HG03432 (cell line): Measurements from ENCODE around the gene HOXC9.
A peak's percentile ranks its signal among the peaks of the same experiment; 100 is the strongest.

Source experiments
- ATAC-seq: cut with Tn5 transposase; IDR thresholded peaks from one replicate; pipeline ENCODE4 v1.9.1; 2021; ENCODE audit warnings: mild to moderate bottlenecking, moderate library complexity; ENCODE audit not compliant: unreplicated experiment

The HOXC9 gene

DNA sequence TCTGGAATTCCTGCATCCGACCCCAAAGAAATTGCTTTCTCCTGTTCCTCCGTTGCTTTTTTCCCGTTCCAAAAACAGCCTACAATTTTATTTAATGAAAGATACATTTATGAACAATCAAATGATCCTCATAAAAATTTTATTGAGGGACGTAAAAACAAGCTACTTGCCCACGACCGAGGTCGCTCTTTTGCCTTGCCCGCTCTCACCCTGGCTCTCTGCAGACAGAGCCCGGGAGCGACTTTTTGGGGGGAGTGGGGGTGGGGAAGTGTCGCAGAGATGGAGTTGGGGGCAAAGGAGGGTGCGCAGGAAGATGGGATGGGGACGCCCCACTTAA, 1.1 kb upstream of the HOXC9 start:
- ATAC-seq: no peak

DNA sequence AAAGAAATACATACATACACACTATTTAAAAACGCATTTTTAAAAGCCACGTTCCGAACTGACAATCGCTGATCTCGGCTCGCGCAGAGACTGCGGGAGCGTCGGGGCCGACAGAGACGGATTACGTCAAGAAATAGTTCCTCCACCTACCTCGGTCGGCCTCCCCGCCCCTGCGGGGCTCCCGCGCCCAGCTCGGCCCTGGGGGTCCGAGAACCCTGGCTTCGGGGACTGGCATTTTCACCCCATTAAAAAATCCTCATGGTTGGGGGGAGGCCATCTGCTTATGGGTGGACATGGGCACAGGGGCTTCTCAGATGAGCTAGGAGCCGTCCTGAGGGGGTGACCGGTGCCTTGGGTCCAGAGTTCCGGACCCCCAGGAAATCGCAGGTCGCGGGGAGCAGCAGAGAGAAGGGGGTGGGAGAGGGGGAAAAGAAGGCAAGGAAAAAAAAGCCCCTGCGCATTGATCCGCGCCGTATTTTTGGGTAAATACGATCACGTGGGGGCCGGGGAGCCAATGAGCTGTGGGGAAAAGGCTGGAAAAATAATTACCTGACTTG, 324 bp upstream of the HOXC9 start:
- ATAC-seq: no peak

- no peak for ATAC-seq
These were observed 1.6 kb downstream of the HOXC9 start for GRCh38 chr12:54001283-54002187.

- no peak for ATAC-seq
These were observed 2.4 kb downstream of the HOXC9 start for GRCh38 chr12:54002278-54002914.

GRCh38 chr12:54002915-54003389, 3.0 kb downstream of the HOXC9 start:
- ATAC-seq: no peak

- no peak for ATAC-seq
These were observed 3.7 kb downstream of the HOXC9 start for GRCh38 chr12:54003625-54004024.

DNA sequence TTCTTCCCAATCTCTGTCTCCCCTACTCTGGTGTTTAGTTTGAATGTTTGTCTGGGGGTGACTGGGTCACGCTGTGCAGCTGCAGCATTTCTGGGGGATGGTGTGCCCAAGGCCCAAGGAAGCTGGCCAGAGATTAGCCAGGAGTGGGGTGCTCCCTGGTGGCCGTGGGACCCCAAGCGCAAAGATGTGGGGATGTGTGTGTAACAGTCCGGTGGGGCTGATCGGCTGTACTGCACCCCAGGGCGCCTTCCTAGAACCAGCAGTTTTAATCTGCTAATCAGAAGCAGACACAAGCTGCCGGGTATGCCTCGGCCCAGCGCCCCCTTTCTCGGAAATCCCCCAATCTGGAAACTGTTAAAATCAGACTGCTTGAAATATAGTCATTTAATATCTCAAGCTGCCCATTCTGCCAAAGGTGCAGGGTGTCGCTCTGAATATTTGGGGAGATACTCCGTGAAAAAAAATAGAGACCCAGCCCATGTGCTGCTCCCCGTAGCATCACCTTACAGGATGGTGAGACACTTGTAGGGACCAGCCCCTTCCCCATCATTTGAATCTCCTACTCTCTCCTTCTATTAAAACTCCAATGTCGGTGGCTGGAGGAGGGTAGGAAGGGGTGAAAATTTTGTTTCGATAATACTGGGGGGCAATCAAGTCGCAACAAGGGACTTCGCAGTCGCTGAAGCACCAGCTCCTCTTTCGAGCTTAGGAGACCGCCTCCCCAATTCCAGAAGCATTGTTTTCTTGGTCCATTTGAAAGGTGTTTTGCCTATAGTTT, 4.3 kb downstream of the HOXC9 start:
- no peak for ATAC-seq

DNA sequence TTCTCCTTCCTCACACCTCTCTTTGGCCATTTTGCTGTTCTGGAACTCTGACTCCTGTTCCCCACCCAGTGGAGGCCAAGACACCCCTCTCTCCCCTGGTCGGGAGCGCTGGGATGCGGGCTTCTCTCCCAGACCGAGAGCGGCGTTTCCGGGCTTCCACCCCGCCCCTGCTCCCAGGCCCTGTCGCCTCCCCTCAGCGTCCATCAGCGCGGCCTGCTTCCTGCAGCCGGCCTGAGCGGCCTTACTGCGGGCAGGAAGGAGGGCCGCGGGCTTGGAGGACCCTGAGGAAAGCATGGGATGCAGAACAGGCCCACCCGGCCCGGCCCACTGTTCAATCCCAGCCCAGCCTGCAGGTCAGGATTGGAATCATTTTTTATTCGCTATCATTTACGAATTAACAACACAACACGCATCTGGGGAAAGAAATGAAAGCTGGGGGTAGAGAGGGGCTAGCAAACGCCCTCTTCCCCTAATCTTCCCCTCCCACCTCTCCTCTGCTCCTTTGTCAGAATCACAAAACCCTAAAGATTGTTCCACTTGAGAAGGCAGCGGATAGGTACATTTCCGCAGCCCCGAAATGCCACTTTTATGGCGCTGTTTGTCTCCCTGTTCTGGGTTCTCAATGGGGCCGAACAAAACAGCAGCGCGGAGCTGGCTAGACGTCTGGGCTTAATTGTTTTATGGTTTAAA, 5.0 kb downstream of the HOXC9 start:
- no peak for ATAC-seq

- ATAC-seq: no peak
These were observed 5.5 kb downstream of the HOXC9 start for GRCh38 chr12:54005531-54005852.

DNA sequence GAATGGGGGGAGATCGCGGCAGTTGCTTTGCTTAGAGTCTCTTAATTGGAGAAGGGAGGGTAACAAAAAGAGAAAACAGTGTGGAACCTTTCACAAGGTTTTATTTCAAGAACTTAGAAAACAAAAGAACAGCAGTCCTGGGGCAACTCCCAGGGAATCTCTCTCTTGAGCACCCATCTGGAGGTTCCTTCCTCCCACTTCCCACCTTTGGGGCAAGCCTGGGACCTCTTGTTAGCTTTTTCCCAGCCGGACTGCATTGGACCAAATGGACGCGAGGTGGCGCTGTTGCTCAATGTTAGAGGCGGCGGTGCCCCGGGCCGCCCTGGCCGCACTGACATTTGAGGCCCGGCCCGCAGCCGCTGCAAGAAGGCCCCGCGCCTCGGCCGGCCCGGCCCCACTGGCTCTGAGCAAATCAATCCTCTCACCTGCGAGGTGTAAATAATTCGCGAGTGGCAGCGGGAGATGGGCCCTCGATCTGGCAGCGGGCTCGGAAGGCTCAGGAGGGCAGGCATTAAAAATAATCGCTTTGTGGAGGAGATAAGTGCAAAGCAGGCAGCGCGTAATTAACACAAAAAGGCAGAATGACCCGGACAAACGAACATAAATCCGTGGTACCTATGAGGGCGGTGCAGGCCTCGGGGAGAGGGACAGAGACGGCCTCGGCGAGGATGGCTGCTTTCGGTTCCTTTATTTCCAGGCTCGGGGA, 6.0 kb downstream of the HOXC9 start:
- peak; percentile 80 for ATAC-seq

DNA sequence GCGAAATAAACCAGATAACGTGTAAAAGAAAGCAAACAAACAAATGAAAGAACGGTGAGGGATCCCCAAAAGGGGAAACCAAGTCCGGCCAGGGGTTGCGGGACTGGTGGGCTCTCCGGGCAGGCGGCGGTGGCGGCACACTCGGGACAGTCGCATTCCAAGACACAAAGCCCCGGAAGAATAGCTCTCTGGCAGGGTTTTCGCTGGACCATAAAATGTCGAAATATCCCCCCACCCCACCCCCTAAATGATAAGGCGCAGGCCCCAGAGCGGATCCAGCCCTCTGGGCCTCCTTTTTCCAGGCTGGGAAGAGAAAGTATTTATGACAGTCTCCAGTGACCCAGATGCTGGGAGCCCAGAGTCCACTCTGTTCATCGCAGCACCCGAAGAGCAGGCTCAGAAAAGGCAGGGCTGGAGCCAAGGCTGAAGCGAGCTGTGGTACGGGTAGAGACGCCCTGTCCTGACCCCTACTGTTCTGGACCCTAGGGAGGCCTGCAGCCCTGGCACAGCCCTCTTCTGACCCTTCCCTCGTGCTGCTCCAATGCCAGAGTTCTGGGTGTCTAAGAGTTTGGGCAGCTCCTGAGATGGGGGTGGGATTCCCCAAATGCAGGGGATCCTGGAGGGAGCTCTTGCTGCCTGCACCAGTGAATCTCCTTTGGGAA, 6.7 kb downstream of the HOXC9 start:
- ATAC-seq: no peak

DNA sequence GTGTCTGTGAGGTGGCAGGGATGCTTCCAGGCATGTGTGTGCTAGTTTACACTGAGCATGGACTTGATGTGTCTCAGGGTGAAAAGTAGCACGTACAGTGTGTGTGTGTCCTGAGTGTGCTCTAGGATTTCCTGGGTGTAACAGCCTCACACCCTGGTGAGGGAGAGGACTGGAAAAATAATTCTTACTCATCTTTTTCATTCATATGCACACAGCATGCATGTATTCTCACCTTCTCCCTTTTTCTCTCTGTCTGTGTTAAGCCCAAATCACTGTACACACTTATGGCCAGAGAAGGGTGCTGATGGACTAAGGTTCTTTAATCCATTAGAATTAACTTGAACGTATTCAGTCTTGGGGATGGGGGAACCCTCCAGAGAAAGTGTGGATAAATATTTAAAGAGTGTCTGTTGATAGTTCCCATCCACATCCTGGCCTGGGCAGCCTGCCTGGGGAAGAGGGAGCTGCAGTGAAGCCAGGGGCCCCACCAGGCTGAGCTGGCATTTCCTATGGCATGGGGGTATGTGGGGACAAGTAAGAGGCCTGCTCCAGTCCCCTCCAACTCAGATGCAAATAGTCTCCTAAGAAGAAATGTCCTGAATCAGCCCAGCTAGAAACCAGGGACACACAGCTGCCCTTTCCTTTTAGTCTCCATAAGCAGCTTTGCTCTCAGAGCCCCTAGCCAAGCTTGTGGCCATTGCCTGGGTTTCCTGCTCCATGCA, 7.7 kb downstream of the HOXC9 start:
- no peak for ATAC-seq

DNA sequence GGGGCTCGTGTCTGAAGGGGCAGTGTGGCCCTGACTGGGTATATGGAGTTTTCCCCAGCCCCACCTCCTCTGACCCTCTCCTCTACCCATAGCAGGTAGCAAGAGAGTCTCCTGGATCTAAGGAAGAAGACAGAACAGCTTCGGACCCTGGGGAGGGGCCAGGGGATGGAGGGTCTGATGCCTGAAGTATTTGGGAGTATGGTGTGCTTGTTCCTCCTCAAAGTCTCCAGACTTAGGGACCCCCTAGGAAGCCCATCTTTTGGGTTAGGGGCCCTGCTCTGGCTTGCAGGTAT, 8.2 kb downstream of the HOXC9 start:
- no peak for ATAC-seq

- ATAC-seq: no peak
These were observed 9.5 kb downstream of the HOXC9 start for GRCh38 chr12:54009171-54010052.

- ATAC-seq: no peak
These were observed 10.4 kb downstream of the HOXC9 start for GRCh38 chr12:54010053-54010971.

GRCh38 chr12:54010972-54011664, 11.2 kb downstream of the HOXC9 start:
- ATAC-seq: no peak
